ENCODE measurements around the gene FHAD1.

Gene FHAD1

DNA sequence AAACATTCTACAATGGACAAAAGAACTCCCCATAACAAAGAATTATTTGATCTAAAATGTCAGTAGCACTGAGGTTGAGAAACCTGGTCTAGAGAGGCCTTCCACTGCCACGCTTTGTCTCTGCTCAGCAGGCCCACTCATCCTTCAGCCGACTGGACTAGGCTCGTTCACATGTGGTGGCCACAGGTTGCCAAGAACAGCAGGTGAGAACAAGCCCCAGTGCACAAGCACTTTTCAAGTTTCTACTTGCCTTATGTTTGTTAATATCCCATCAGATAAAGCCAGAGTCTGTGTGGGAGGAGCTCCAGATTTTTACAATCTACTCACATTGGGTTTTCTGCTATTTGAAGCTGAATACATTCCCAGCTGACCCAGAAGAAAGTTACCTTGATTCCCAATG is 153.6 kb downstream of the FHAD1 start:
- DNase-seq (ENCODE audit: low read depth): no peak

DNA sequence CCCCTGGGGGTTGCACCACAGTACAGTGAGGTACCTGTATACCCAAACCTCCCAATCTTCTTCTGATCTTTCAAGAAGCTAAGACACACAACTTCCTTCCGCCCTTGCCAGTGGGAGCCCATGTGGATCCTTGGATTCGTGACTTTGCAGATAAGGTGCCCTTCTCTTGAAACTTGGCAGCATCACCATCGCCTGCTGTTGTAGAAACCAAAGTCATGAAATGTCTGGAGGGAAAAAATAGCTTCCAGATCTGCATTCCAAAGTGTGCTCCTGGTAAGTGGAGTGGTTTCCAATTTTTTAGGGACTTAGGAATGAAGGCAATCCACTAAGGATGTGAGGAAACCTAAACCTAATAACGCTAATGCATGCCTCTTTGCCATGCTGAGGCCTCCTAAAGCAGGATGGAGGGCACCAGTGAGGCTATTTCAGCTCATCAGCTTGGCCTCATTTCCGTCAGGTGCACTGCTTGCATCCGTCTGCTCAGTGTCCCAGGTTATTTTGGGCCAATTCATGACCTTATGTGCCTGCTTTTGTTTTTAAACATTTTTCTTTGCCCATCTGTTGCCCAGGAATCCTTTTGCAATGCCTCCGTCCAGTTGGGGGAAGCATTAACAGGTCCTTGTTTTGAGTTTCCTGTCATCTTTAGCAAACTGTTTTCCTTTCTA is 154.5 kb downstream of the FHAD1 start:
- DNase-seq (ENCODE audit: low read depth): no peak

DNA sequence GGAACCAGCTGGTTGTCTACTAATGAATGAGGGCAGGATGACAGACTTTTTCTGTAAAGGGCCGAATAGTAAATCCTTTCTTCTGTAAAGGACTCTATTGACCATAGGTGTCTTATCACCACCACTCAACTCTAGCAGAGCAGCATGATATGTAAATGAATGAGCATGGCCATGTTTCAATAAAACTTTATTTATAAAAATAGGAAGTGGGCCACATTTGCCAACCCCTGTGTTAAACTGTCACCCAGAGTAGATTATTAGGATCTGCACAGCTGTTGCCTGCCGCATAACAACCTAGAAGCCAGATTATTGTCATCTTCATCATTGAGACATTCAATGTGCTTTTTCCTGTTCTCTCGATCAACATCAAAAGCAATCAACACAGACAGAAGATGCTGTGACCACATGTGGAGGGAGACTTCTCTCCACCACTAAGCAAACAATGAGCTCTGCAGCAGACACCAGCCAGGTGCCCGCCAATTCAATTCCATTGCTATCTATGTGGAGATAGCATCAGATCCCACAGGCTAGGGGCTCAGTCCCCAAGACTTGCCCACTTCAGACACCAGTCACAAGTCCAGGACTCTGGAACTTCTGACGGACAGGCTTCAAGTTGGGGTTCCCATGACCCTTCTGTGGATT is 155.9 kb downstream of the FHAD1 start:
- no peak for DNase-seq (ENCODE audit: low read depth)

DNA sequence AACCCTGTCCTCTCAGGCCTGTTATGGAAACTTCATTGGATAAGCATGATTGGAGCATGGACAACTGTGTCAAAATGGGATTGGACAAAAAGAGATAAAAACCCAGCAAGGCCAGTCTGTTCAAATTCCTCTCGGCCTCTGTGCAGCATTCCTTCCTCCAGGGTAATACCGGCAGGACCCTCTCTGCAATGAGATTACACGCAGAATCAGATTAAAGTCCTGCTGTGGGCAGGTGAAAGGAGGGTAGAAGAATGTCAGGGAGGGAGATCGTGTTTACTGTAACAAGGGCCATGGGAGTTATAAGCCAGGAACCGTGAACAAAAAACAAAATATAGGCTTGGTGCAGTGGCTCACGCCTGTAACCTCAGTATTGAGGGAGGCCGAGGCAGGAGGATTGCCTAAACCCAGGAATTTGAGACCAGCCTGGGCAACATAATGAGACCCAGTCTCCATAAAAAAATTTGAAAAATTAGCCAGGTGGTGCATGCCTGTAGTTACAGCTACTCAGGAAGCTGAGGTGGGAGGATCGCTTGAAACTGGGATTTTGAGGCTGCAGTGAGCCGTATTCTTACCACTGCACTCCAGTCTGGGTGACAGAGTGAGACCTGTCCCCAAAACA is 157.0 kb downstream of the FHAD1 start:
- DNase-seq (ENCODE audit: low read depth): no peak

DNA sequence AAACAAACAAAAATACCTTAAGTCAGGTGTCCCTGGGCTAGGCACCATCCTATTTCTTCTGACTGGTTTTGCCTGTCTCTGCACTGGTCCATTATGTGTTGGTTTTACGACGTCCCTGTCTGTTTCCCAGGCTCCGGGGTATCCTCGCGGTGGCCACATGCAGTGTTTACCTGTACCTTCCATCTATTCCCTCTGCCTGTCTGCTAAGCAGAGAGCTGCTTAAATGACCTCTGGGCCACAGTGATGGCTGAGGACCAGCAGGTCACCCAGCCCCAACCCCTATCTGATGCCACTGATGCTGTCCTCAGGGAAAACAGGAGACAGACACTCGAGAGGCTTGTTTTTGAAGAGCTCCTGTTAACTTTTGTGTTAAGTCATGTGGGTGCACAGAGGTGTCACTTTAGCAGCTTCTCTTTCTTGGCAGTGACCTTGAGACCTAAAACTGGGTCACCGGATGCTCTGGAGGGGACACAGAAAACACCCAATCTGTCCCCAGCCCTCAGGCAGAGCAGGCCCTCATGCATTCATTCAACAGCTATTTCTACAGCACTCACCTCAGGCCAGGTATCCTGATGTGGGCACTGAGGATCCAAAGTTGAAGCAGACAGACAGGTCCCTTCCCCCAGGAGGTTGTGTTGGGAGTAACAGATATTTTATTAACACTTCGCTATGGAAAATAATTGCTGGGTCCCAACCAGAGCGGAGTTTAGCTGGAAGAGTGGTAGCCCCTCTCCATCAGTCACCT is 158.3 kb downstream of the FHAD1 start:
- DNase-seq (ENCODE audit: low read depth): no peak

DNA sequence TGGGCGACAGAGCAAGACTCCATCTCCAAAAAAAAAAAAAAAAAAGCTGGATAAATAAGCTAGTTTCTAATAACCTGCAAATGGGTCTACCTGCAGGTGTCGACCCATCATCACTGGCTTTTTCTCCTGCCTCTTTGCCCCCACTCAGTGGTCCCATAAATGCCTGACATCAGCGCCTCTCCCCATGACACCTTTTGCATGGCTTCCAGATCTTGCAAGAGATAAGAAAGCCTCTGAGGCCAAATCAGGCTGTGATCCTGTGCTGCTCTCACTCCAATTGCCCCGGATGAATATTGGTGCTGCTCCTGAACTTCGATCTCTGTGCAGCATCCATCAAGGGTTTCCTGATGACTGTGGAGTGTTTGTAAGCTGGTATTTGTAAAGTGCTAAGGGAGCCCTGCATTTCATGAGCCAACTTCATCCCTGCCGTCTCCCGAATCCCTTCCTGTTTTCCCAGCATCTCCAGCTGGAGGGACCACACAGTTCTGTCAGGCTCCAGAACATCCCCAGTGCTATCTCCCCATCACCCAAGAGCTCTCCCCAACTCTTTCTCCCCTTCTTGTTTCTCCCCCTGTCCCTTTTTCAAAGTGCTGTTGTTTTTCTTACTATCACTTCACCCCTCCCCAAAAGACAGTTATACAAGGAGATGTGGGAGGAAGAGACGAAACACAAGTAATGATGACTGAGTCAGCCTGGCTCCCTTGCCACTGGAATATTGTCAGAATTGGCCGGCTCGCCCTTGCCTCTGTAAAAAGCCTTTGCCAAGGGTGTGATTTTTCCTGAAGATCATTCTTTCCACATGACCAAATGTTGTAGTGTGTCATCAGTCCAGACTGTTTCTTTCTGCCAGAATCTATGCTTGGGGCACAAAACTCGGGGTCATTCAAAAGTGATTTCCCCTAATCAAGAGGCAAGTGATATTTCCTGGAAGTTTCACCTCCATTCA is 159.9 kb downstream of the FHAD1 start:
- DNase-seq (ENCODE audit: low read depth): no peak

DNA sequence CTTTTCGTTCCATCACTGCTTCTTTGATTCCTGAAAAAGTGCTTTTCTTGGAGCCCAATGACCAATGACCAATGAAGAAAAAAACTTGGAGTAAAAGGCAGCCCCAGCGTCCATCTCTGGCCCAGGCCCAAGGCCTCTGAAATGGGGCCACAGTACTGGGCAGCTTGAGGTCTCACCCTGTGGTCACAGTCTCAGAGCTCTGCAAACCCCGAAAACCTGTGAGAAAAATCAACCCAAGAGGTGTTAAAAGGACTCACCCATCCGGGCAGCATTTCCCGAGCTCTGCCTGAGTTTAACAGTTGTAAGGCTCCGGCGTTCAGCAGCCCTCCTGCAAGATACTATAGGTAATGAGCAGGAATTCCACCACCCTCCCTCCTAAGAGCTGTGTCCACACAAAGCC is 160.6 kb downstream of the FHAD1 start:
- no peak for DNase-seq (ENCODE audit: low read depth)

DNA sequence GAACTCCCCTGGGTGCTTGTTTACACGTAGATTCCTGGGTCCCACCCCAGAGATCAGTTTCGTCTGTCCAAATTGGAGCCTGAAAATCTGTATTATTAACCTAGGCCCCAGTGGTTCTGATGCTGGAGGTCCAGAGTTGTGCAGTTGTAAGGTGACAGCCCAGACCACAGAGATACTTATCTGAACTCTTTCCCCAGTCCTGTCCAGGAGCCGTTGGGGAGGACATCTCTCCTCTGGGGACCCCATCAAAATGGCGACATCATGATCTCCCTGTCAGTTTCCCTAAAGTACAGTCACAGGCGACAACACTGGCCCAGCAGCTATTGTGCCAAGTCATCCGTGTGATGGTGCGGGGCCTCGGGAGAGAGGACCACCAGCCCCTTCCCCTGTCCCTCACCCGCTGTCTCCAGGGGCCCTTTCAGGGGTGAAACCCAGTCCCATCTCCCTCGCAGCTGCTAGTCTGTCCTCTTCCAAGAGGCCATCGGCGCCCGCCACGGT is 161.9 kb downstream of the FHAD1 start:
- no peak for DNase-seq (ENCODE audit: low read depth)

DNA sequence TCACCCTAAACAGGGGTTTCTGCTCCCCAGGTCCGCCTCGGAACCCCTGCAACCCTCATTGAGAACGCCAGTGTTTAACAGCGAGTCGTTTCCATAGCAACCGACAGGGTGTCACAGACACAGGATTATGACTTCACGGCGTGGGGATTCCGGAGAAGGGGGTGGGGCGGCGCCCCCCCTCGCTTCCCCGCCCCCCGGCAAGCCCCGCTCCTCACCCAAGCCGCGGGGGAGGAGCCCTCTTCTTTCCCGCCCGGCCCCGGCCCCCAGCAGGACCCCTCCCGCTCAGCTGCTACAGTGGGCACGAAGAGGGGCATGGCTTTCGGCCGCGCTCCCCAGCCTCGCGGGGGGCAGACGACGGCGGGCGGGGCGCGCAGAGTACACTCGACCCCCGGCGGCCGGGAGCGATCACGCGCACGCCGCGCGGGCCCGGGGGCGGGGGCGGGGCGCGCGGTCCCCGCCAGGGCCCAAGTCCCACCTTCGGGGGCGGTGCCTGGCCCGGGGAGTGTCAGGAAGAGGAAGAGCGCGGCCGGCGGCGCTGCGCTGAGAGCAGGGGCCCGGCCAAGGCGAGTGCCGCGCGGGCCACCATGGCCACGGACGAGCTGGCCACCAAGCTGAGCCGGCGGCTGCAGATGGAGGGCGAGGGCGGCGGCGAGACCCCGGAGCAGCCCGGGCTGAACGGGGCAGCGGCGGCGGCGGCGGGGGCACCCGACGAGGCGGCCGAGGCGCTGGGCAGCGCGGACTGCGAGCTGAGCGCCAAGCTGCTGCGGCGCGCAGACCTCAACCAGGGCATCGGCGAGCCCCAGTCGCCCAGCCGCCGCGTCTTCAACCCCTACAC is 162.6 kb downstream of the FHAD1 start, which contains the start of gene EFHD2:
EFHD2 (plus strand) TSS at position 501 of the 835 bp plus-strand sequence; CDS start at position 585, 84 bp downstream.
- DNase-seq (ENCODE audit: low read depth): peak; percentile 72

DNA sequence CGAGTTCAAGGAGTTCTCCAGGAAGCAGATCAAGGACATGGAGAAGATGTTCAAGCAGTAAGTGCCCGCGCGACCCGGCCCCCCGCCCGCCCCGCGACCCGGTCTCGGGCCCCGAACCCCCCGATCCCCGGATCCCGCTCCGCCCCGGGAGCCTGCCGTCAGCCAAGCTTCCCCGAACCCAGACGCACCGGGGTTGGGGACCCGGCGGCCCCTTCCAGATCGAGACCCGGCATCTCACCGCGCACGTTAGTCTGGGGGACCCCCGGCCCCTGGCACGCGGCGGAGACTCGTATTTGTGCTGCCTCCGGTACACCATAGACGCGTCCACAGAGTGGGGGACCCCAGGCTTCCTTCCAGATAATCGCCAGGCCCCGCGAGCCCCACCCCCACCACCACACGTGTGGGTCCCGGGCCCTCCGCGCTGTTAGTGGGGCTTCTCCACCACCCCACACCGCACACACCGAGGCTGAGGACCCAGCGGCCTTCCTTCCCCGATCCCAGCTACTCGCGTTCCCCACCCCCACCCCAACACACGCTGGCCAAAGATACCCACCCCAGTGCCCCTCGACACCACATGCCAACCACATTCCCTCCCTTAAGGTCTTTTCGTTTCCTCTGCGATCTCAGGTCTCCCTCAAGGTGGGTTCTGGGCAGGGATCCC is 163.3 kb downstream of the FHAD1 start:
- DNase-seq (ENCODE audit: low read depth): no peak

DNA sequence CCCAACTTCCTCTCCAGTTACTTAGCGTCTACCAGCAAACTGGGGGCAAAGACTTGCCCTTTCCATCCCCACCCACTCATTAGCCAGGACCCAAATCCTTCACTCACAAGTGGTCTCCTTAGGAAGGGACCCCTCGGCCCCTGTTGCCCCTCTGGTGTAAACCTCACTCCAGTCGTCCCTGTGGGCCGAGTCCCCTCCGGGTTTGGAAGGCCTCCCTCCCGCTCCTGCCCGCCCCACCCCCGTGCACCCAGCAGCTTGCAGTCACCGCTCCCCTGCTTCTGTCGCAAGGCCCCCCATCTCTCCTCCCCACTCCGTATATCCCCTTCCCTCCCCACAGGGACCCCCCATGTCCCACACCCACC is 163.8 kb downstream of the FHAD1 start:
- DNase-seq (ENCODE audit: low read depth): no peak

DNA sequence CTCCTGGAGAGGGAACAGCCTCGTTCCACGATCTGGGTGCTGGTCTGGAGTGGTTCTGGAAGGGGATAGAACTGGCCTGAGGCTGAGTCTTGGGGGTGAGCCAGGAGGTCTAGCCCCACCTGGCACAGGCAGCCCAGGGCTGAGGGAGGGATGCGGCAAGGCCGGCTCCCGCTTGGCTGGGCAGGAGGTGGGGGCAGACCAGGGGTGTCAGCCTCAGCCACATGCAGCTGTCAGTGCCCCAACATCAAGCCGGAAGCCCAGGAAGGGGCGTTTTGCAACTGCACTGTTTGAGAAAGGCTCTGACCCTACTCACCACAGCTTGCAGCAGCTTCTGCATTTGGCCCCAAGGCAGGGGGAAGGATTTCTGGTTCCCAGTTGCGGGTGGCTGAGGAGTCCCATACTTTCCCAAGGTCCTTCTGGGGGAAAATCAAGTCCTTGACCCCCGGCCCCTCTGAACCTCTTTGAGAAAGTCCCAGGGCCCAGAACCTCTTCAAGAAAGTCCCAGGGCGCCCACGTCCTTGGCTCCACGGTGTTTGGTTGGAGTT is 164.6 kb downstream of the FHAD1 start:
- DNase-seq (ENCODE audit: low read depth): no peak

DNA sequence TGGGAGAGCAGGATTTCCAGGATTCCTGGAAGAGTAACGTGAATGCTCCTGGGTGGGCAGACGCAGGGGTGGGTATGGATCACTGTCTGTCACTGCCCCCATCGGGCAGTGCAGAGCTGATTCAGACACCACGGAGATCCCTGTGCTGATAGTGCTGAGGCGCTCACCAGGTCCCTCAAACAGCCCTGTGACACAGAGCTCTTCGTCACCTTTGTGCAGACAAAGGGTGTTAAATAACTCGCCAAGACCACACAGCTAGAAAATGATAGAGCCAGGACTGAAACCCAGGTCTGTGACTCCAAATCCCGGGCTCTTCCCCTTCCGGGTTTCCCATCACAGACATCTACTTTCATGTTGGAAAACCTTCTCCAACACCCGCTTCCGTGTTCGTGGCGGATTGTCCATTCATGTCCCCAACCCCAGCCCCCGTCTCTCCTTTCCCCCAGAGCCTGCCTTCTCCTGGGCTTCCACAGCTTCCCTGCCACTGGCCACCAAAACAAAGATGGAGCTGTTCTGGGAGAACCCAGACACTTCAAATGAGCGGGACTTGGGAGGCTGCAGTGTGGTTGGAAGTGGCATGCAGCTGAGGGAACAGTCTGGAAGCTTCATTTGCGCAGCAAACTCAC is 165.3 kb downstream of the FHAD1 start:
- DNase-seq (ENCODE audit: low read depth): no peak

DNA sequence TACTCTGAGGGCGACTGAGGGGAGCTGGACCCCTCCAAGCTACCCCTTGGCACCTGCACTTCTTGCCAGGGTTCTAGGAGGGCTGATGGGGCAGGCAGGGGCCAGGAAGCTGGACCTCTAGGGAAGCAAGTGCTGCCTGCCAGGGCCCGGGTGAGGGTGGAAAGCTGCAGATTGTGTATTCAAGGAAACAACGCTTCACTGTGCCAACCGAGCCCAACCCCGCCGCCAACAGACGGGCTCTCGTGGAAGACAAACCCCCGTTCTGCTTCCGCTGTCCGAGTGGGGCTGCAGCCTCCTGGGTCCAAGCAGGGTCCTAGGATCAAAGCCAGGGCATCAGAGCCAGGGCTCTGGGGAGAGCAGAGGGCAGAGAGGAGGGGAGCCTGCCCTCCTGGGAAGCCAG is 165.8 kb downstream of the FHAD1 start:
- no peak for DNase-seq (ENCODE audit: low read depth)

DNA sequence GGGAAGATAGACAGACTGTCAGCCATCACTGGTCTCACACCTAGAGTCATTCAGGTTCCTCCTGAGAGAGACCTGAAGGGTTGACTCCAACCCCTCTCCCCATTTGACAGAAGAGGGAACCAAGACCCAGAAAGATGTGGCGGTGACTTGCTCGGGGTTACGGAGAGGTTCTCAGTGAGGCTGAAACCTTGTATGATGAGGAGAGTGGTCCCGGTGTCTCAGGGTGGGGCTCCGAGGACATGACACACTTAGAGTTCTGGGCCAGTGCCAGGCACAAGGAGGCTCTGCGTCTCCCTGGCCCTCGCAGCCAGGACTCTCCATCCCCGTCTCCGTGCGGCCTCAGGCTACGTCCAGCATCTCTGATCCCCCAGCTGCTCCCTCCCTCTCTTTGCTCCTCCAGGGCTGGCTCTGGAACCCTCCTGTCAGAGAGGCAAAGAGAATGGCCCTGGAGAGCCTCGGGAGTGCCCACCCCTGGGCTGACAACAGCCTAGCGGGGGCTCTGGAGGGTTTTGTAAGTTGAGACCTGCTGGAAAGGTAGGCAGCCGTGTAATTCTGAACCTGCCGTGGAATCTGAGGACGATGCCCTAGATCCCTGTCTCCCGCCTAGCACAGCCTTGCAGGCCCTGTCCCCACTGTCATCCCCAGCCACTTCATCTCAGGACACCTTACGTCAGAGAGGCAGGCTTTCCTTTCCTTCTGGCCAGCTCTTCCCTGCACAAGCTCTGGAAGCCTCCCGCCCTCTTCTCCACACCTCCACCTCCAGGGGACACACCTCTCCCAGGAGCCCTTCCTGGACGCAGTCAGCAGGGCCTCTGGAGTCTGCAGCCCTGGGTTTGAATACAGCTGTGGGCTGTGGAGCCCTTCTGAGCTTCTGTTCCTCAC is 166.8 kb downstream of the FHAD1 start:
- no peak for DNase-seq (ENCODE audit: low read depth)

DNA sequence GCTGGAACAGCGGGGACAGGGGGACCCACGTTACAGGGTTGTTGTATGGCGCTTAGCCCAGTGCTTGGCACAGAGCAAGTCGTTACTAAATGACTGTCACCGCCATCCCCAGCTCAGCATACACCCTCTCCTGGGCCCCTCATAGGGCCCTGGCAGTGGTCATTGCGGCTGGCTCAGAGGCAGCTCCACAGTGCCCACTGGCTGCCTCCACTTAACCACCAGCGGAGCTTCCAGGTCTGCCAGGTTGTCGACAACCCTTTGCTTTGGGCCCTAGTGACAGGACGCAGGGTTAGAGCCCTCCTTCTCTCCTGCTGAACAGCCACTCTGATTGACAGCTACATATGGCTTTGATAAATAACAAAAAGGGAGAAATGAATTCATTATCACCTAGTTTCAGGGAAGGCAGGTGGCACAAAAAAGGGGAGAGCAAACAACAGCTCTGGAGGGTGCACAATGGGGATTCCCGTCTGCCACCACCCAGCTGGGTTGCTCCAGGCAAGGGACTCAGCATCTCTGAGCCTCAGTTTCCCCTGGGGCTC is 167.5 kb downstream of the FHAD1 start:
- no peak for DNase-seq (ENCODE audit: low read depth)

DNA sequence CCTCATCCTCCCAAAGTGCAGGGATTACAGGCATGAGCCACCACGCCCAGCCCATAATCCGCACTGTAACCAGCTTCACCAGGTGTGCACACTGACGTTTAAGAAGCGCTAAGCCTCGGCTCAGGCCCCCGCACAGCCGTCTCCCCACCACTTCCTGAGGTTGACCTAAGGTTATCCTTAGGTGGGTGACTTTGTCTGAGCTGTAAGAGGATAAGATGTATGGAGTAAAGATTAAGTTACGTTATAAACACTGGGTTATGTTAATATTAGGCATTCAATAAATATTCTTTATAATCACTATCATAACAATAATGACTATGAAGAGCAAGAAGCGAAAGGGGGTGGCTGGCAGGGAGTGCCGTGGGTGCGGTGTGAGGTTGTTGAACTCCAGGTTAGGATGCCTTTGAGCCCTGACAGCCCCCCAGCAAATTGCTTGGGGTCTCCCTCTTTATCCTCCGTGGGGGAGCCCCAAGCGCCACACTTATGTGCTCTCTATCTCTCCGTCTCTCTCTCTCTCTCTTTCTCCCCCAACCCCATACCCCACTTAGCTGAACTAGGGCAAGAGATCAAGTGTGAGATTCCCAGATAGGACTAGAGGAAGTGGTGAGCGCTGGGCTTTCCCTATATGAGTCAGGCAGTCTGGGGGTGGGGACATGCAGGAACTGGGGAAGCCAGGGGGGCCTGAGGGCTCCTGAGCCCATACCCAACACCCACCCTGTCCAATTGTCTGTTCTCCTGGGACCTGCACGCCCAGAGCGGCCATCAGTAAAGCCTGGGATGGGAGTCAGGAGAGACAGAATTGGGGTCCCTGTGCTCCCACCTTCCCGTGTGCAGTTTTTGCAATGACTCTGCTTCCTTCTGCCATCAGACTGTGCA is 170.3 kb downstream of the FHAD1 start:
- no peak for DNase-seq (ENCODE audit: low read depth)
